GM21381 (cell line): ENCODE results near the gene AKT3.
A peak's percentile ranks its signal among the peaks of the same experiment; 100 is the strongest.

Source experiments
- ATAC-seq: cut with Tn5 transposase; IDR thresholded peaks from one replicate; pipeline ENCODE4 v1.9.1; 2021; ENCODE audit warnings: mild to moderate bottlenecking, moderate library complexity; ENCODE audit not compliant: unreplicated experiment

The AKT3 gene

GRCh38 chr1:243621973-243622372, 228.1 kb downstream of the AKT3 start:
- ATAC-seq, result no peak

DNA sequence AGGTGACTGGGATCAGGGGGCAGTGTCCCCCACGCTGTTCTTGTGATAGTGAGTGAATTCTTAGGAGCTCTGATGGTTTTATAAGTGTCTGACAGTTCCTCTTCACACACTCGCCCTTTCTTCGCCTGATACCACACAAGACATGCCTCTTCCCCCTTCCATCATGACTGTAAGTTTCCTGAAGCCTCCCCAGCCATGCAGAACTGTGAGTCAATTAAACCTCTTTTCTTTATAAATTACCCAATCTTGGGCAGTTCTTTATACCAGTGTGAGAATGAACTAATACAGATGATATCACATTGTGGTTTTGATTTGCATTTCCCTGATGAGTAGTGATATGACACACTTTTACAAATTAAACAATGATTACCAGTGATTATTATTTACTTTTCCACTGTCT, 229.9 kb downstream of the AKT3 start:
- no peak for ATAC-seq

DNA sequence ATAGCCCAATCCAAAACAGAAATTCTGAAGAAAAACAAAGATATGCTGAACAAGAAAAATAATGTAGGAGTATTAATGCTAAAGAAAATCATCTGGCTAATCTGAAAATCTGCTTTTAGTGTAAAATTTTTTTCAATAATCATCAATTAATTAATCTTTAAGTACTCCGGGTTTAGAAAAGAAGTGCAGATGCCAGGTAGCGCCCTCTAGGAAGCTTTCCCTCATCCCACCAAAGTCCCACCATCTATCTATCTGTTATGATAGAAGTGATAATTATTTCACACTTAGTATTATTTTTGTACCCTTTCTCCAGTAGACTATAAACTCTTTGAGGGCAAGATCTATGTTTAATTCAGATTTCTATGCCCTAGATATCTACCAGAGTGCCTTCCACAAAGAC, 240.3 kb downstream of the AKT3 start:
- no peak for ATAC-seq

DNA sequence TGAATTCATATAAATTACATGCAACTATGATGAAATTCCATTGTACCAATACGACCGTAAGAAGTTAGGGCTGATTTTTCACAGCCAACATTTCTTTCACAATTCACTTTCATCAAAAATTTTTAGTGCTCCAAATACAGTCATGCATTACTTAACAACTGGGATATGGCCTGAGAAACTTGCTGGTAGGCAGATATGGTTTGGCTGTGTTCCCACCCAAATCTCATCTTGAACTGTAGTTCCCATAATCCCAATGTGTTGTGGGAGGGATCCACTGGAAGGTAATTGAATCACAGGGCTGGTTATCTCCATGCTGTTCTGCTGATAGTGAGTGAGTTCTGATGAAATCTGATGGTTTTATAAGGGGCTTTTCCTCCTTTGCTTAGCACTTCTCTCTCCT, 244.4 kb downstream of the AKT3 start:
- ATAC-seq, result no peak

GRCh38 chr1:243601720-243602119, 248.3 kb downstream of the AKT3 start:
- ATAC-seq, result no peak

DNA sequence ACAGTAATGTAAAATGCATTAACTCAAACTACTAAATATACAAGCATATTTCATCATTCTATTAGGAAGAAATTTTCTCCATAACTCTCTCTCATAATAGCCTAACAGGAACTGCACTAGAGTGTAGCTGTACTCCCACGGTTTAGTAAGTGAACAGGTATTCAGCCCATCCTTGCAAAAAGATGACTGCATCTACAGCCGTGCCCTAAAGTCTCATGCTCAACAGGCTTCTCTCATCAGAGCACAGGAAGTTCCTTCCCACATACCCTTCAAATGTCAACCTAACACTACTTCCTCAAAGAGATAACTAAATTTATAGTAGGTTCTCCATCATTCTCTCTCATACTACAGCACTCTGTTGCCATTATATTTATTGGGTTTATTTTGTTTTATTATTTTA, 251.6 kb downstream of the AKT3 start:
- no peak for ATAC-seq

DNA sequence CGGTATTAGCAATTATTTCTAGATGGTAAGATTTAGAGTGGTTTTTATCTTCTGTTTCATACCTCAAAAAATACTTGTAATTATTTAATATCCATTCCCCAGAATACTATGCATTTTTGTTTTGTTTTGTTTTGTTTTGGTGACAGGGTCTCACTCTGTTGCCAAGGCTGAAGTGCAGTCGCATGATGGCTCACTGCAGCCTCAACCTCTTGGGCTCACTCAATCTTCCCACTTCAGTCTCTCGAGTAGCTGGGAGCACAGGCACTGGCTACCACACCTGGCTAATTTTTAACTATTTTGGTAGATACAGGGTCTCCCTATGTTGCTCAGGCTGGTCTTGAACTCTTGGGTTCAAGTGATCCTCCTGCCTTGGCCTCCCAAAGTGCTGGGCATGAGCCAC, 252.7 kb downstream of the AKT3 start:
- no peak for ATAC-seq

GRCh38 chr1:243596431-243597062, 253.5 kb downstream of the AKT3 start:
- peak; percentile 98 for ATAC-seq

DNA sequence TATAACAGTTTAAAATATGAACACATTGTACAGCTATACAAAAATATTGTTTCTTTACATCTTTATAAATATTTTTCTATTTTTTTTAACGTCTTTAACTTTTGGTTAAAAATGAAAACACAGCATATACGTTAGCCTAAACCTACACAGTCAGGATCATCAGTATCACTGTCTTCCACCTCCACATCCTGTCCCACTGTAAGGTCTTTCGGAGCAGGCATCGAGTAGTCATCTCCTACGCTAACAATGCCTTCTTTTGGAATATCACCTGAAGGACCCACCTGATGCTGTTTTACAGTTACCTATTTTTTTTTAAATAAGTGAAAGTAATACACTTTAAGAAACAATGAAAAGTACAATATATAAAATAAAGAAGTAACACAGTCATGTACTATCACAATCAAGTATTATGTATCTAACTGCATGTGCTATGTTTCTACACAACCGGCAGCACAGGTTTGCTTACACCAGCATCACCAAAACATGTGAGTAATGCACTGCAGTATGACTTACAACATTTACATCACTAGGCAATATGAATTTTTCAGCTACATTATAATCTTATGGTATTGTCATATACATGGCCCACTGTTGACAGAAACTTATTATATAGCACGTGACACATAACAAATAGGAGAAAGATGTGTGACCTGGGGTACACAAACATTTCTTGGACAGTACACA, 254.4 kb downstream of the AKT3 start:
- ATAC-seq, result peak; percentile 12

DNA sequence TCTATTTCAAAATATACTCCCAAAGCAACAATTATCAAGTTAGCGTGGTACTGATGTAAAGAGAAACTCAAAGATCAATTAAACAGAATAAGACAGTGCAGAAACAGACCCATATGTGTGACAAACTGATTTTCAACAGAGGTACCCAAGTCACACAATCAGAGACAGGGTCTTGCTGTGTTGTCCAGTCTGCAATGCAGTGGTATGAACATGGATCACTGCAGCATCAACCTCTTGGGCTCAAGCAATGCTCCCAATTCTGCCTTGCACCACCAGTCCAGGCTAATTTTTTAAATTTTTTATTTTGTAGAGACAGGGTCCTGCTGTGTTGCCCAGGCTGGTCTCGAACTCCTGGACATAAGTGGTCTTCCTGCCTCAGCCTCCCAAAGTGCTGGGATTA, 255.6 kb downstream of the AKT3 start:
- ATAC-seq, result no peak

DNA sequence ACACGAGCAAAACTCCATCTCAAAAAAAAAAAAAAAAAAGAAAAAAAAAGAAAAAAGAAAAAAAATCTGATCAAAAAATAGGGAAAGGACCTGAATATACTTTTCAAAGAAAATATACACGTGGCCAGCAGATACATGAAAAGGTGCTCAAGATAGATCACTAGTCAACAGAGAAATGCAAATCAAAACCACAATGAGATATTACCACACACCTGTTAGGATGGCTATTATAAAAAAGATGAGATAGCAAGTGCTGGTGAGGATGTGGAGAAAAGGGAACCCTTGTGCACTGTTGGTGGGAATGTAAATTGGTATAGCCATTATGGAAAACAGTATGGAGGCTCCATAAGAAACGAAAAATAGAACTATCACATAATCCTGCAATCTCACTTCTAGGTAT, 260.8 kb downstream of the AKT3 start:
- peak; percentile 75 for ATAC-seq

DNA sequence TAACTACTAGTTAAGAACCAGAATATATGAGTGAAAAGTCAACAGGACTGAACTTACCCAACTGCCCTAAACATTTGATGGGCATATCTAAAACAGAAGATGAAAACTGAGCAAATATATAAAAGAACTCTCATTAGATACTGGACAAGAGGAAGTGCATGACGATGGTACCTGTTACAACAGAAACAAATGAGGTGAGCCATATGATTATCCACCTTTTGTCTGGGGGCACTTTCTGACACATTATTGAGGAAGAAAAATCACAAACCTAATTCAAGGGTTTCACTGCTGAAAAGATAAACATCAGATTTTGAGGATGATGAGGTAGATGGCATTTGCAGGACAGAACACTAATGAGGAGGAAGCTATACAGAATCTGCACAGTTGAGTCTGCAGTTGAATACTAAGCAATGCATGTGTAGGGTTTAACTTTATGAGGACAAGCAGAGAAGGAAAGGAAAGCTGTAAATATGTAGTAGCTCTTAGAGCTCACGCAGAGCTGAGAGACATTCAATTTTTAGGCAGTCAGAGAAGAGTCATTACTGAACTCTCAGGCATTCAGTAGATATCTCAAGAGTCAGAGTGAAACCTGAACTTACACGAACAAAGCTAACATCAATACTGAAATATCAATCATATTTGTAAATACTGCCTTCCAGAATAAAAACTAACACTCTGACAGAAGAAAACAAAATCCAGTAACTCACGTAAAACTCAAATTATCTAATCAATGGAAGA, 262.1 kb downstream of the AKT3 start:
- peak; percentile 92 for ATAC-seq

DNA sequence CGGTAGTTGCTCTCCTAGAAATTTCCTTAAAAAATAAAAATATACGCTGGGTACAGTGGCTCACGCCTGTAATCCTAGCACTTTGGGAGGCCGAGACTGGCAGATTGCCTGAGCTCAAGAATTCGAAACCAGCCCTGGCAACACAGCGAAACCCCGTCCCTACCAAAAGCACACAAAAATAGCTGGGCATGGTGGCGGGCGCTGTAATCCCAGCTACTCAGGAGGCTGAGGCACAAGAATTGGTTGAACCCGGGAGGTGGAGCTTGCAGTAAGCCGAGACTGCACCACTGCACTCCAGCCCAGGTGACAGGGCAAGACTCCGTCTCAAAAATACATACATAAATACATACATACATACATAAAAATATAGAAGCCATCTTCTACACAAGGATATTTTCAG, 262.8 kb downstream of the AKT3 start:
- no peak for ATAC-seq

DNA sequence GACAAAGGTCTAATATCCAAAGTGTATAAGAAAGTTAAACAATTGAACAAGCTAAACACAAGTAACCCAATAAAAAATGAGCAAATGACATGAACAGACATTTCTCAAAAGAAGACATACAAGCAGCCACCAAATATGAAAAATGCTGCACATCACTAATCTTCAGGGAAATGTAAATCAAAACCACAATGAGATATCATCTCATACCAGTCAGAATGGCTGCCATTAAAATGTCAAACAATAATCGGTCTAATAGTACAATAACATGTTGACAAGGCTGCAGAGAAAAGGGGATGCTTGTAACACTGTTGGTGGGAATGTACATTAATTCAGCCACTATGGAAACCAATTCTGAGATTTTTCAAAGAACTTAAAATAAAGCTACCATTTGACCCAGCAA, 264.1 kb downstream of the AKT3 start:
- ATAC-seq, result no peak

DNA sequence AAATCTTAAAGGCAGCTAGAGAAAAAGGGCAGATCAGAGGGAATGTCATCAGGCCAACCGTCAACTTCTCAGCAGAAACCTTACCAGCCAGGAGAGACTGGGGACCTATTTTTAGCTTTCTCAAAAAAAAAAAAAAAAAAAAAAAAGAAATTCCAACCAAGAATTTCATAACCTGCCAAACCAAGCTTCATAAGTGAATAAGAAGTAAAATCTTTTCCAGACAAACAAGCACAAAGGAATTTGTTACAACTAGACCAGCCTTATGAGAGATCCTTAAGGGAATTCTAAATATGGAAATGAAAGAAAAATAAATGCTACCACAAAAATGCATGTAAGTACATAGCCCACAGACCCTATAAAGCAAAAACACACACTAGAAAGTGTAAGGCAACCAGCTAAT, 267.7 kb downstream of the AKT3 start:
- no peak for ATAC-seq

GRCh38 chr1:243580984-243581383, 269.1 kb downstream of the AKT3 start:
- ATAC-seq, result no peak

- no peak for ATAC-seq
Measured at GRCh38 chr1:243580072-243580471, 270.0 kb downstream of the AKT3 start.

GRCh38 chr1:243575070-243575469, 275.0 kb downstream of the AKT3 start:
- no peak for ATAC-seq

- ATAC-seq, result no peak
Measured at GRCh38 chr1:243572940-243573339, 277.1 kb downstream of the AKT3 start.

DNA sequence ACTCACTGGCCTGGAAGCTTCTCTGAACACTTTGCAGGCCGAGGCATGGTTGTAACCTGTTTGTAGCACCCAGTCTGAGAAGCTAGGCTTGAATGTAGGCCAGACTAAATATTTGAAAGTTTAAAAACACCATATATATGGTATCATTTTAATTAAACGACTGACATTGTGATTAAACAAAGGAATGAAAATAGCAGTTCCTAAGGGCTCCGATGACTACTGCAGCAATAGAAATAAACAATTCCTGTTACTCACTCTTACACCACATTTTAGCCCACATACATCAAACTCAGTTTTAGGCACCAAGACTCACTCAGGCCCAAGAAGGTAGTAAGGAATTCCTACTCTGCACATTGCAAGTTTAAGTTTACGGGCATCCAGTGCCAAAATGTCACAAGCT, 281.2 kb downstream of the AKT3 start:
- ATAC-seq, result no peak

DNA sequence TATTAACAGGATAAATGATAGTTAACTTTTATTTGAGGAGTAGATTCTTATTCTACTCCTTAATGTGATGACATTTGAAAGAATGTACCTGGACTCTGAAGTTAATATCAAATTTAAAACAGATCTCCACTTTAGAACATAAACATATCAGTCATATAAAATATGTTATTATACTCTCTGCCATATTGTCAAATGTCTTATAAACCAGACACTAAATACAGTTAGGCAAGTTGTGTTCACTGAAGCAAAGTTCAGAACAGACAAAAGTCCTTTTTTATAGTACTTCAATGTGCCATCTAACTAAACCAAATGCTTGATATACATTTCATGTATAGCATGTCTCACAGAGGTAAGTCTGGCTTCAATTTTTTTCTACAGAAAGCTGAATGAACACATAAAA, 285.2 kb downstream of the AKT3 start:
- no peak for ATAC-seq

- ATAC-seq, result no peak
Measured at GRCh38 chr1:243563732-243564131, 286.3 kb downstream of the AKT3 start.
